ENCODE data around the gene GIT1.

GRCh38 chr17:29593591-29594518 lies 4.4 kb upstream of the GIT1 start:
- no peak for TF ChIP-seq E2F8 (IDR thresholded peaks at IDR 0.05; ENCODE audit: low read depth, partially characterized antibody)
- TF ChIP-seq PTRF (tag; IDR thresholded peaks at IDR 0.05): no peak
- no peak for TF ChIP-seq FOXA1 (IDR thresholded peaks at IDR 0.05; ENCODE audit: borderline replicate concordance)
- no peak for TF ChIP-seq NFE2L1 (tag; IDR thresholded peaks at IDR 0.05; ENCODE audit: borderline replicate concordance, low read depth)
- TF ChIP-seq HNRNPK (IDR thresholded peaks at IDR 0.05; ENCODE audit: low read depth, low read length, poor library complexity, severe bottlenecking): no peak

Measured in K562 (cell line).